Left hindlimb (tissue), 1 donor: ENCODE results near the gene IKZF2.

Source experiments
- DNase-seq: peaks from one replicate; pipeline ENCODE4 v3.0.0-alpha.2; 2018

Gene IKZF2

GRCh38 chr2:212953170-212953920 is 198.1 kb downstream of the IKZF2 start:
- no peak for DNase-seq

GRCh38 chr2:212949786-212950185 is 201.6 kb downstream of the IKZF2 start:
- DNase-seq: no peak
